ENCODE results near the gene DCAF16. TPM values are rescaled to one million over a fixed set of nuclear protein-coding genes. Genes with fewer than 3 reads are reported as not detected.

The DCAF16 gene
- total RNA-seq, 1 donor from 2014 or later: 26.5 TPM

DNA sequence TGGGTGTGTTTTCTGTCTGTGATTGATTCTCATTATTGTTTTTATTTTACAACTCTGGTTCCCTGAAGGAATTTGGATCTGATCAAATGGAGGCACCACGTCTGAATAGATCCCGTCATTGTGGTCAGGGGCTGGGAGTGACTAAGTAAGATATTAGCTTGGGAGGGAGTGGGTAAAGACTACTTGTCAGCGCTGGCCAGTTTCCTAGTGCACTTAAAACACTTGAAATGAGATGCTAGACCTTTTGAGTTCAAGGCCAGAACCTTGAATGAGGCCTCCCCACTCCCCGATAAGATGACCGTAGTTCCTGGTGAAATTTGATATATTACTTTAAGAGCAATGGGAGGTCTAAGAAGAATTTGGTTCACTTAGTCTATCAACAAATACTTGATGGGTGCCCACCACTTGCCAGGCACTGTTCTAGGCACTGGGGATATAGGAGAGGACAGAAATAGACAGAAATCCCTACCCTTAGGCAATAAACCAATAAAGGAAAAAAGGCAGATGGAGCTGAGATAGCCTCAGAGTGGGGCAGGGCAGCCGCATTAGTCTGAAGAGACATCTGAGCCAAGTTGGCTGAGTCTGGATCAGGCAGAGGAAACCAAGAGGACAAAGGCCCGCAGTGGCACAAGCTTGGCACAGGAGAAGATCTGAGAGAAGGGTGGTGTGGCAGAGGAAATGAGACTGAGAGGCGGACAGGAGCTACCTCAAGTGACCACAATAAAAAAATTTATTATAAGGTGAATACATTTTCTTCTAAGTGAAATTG lies 41.0 kb downstream of the DCAF16 start:
- Histone ChIP-seq H3K4me3 (no peak overlapping the region), H3K4me1 (no peaks in the 10 kb centered on the region), H3K36me3 (no peaks in the 10 kb centered on the region), H3K27me3 (no peaks in the 10 kb centered on the region), H3K27ac (no peak overlapping the region), H3K9me3 (no peaks in the 10 kb centered on the region)
- intact Hi-C loops (cut with DNase I): no loop called here
- TF ChIP-seq, protein P1, sequence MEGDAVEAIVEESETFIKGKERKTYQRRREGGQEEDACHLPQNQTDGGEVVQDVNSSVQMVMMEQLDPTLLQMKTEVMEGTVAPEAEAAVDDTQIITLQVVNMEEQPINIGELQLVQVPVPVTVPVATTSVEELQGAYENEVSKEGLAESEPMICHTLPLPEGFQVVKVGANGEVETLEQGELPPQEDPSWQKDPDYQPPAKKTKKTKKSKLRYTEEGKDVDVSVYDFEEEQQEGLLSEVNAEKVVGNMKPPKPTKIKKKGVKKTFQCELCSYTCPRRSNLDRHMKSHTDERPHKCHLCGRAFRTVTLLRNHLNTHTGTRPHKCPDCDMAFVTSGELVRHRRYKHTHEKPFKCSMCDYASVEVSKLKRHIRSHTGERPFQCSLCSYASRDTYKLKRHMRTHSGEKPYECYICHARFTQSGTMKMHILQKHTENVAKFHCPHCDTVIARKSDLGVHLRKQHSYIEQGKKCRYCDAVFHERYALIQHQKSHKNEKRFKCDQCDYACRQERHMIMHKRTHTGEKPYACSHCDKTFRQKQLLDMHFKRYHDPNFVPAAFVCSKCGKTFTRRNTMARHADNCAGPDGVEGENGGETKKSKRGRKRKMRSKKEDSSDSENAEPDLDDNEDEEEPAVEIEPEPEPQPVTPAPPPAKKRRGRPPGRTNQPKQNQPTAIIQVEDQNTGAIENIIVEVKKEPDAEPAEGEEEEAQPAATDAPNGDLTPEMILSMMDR (IDR thresholded peaks at IDR 0.05): no peak
- TF ChIP-seq POLR2AphosphoS5 (IDR thresholded peaks at IDR 0.05; ENCODE audit: insufficient read depth in 1 of 2, low read depth in 1 of 2) (no peak), POLR2A (IDR thresholded peaks at IDR 0.05) (no peak)
- DNase-seq (ENCODE audit: extremely low spot score in 2 of 2): no peak

DNA sequence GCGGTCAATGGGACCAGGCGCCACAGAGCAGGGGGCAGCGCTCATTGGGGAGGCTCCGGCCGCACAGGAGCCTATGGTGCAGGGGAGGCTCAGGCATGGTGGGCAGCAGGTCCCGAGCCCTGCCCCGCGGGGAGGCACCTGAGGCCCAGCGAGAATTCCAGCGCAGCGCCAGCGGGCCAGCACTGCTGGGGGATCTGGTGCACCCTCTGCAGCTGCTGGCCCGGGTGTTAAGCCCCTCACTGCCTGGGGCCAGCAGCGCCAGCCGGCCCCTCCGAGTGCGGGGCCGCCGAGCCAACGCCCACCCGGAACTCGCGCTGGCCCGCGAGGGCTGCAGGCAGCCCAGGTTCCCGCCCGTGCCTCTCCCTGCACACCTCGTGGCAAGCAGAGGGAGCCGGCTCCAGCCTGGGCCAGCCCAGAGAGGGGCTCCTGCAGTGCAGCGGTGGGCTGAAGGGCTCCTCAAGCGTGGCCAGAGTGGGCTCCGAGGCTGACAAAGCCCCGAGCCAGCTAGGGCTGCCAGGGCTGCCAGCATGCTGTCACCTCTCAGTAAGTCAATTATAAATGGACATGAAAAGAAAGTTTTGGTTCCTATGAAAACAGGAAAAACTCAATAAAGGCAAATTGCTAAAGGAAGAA lies 43.6 kb downstream of the DCAF16 start:
- intact Hi-C loops (cut with DNase I): no loop called here
- H3K27ac ChIP-seq: no peak overlapping the region
- H3K27me3 ChIP-seq: no peaks in the 10 kb centered on the region
- TF ChIP-seq POLR2A (IDR thresholded peaks at IDR 0.05) (no peak), POLR2AphosphoS5 (IDR thresholded peaks at IDR 0.05; ENCODE audit: insufficient read depth in 1 of 2, low read depth in 1 of 2) (no peak)
- TF ChIP-seq, protein P1 (IDR thresholded peaks at IDR 0.05): no peak
- no peaks in the 10 kb centered on the region for H3K4me1 ChIP-seq
- no peaks in the 10 kb centered on the region for H3K36me3 ChIP-seq
- no peak overlapping the region for H3K4me3 ChIP-seq
- no peaks in the 10 kb centered on the region for H3K9me3 ChIP-seq
- DNase-seq (ENCODE audit: extremely low spot score in 2 of 2): no peak

DNA sequence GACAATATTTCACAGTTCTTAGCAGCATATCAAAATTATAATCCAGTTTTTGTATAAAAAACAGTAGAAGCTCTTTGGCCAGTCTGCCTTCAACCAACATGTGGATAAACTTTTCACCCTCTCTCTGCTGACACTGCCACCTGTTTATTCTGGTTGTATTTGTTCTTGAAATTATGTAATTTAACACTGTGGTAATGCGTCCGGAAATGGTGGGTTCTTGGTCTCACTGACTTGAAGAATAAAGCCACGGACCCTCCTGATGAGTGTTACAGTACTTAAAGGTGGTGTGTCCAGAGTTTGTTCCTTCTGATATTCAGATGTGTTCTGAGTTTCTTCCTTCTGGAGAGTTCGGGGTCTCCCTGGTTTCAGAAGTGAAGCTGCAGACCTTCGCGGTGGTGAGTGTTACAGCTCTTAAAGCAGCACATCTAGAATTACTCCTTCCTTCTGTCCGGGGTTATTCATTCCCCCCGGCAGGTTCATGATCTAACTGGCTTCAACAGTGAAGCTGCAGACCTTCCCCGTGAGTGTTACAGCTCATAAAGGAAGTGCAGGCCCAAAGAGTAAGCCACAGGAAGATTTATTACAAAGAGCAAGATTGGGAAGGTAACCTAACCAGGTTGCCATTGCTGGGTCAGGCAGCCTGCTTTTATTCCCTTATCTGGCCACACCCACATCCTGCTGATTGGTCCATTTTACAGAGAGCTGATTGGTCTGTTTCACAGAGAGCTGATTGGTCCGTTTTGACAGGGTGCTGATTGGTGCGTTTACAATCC lies 44.9 kb downstream of the DCAF16 start:
- no peak for DNase-seq (ENCODE audit: extremely low spot score in 2 of 2)
- intact Hi-C loops (cut with DNase I): no loop called here
- TF ChIP-seq POLR2AphosphoS5 (IDR thresholded peaks at IDR 0.05; ENCODE audit: insufficient read depth in 1 of 2, low read depth in 1 of 2) (no peak), POLR2A (IDR thresholded peaks at IDR 0.05) (no peak)
- TF ChIP-seq, protein P1 (IDR thresholded peaks at IDR 0.05): no peak
- Histone ChIP-seq H3K4me3 (no peak overlapping the region), H3K4me1 (no peaks in the 10 kb centered on the region), H3K27ac (no peak overlapping the region), H3K27me3 (no peaks in the 10 kb centered on the region), H3K9me3 (no peaks in the 10 kb centered on the region), H3K36me3 (no peaks in the 10 kb centered on the region)

DNA sequence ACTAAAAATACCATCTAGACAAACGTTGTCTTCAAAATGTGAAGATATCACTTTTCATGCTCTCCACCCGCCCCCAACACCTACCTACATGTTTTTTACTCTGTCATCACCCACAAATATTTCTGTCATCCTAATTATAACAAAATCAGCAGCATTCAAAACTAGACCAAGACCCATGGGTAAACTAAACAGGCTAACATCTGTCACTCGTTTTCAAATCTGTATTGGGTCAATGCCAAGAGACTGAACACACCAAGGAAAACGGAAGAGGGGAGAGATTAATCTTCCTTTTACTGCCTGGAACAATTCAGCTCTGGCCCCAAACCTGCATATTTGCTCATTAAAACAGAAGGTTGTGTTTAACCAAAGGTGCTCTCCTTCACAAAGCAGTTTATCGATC lies 46.6 kb downstream of the DCAF16 start:
- H3K4me1 ChIP-seq: no peaks in the 10 kb centered on the region
- DNase-seq (ENCODE audit: extremely low spot score in 2 of 2): no peak

More for the DNA sequence above, 46.6 kb downstream of the DCAF16 start:
- Histone ChIP-seq H3K4me3 (no peak overlapping the region), H3K27me3 (no peaks in the 10 kb centered on the region), H3K36me3 (no peaks in the 10 kb centered on the region), H3K27ac (no peak overlapping the region), H3K9me3 (no peaks in the 10 kb centered on the region)
- TF ChIP-seq POLR2A (IDR thresholded peaks at IDR 0.05) (no peak), POLR2AphosphoS5 (IDR thresholded peaks at IDR 0.05; ENCODE audit: insufficient read depth in 1 of 2, low read depth in 1 of 2) (no peak)
- TF ChIP-seq, protein P1 (IDR thresholded peaks at IDR 0.05): no peak
- intact Hi-C loops (cut with DNase I): no loop called here

Data from vagina (tissue), 2 donors.